ENCODE results near the gene SLC41A2.

DNA sequence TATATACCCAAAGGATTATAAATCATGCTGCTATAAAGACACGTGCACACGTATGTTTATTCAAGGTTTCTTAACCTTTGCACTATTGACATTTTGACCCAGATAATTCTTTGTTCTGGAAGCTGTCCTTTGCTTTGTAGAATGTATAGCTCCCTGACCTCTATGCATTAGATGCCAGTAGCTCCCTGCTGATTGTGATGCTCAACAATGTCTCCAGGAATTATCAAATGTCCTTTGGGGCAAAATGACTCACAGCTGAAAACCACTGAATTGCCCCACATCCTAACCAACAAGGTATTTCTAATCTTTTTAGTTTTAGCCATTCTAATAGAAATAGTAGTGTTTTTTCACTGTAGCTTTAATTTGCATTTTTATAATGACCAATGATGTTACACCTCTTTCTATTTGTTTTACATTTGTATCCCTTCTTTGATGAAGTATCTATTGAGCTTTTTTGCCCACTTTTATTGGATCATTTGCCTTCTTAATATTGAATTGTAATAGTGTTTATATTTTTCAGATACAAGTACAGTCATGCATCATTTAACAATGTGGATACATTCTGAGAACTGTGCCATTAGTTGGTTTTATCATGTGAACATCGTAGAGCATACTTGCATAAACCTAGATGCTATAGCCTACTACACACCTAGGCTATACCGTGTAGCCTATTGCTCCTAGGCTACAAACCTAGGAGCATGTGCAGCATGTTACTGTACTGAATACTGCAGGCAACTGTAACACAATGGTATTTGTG, 17.7 kb upstream of the SLC41A2 start:
- TF ChIP-seq POLR2A (IDR thresholded peaks at IDR 0.05): no peak
- TF ChIP-seq, protein P1, sequence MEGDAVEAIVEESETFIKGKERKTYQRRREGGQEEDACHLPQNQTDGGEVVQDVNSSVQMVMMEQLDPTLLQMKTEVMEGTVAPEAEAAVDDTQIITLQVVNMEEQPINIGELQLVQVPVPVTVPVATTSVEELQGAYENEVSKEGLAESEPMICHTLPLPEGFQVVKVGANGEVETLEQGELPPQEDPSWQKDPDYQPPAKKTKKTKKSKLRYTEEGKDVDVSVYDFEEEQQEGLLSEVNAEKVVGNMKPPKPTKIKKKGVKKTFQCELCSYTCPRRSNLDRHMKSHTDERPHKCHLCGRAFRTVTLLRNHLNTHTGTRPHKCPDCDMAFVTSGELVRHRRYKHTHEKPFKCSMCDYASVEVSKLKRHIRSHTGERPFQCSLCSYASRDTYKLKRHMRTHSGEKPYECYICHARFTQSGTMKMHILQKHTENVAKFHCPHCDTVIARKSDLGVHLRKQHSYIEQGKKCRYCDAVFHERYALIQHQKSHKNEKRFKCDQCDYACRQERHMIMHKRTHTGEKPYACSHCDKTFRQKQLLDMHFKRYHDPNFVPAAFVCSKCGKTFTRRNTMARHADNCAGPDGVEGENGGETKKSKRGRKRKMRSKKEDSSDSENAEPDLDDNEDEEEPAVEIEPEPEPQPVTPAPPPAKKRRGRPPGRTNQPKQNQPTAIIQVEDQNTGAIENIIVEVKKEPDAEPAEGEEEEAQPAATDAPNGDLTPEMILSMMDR (IDR thresholded peaks at IDR 0.05): no peak
- no peak for TF ChIP-seq EP300 (IDR thresholded peaks at IDR 0.05)
